ENCODE measurements around the gene MAPKAPK2.
"Not testable (repeated sequence)": the region's sequence is repeated elsewhere in the genome, so short reads cannot be mapped to it uniquely, and the experiment has no call there.

Gene MAPKAPK2

GRCh38 chr1:206684478-206685333 lies at the start of gene MAPKAPK2:
Gene MAPKAPK2, plus strand, starts transcription at chr1:206684905. Its CDS starts 325 bp downstream, at chr1:206685230.
- peak; percentile 72 for DNase-seq

GRCh38 chr1:206635080-206635977 lies 49.4 kb upstream of the MAPKAPK2 start, which contains the start of gene DYRK3:
Gene DYRK3, plus strand, starts transcription at chr1:206635536. Its CDS starts 168 bp downstream, at chr1:206635704.
- DNase-seq: peak; percentile 96

- peak; percentile 10 for DNase-seq
These were observed 48.7 kb upstream of the MAPKAPK2 start for GRCh38 chr1:206635978-206636345.

- DNase-seq: no peak
These were observed 48.0 kb upstream of the MAPKAPK2 start for GRCh38 chr1:206636671-206637070.

- no peak for DNase-seq
These were observed 47.1 kb upstream of the MAPKAPK2 start for GRCh38 chr1:206637605-206638004.

- DNase-seq: not testable (repeated sequence)
These were observed 42.6 kb upstream of the MAPKAPK2 start for GRCh38 chr1:206642074-206642473.

- DNase-seq: no peak
These were observed 41.5 kb upstream of the MAPKAPK2 start for GRCh38 chr1:206643118-206643698.

- DNase-seq: no peak
These were observed 38.2 kb upstream of the MAPKAPK2 start for GRCh38 chr1:206646504-206646903.

- no peak for DNase-seq
These were observed 37.5 kb upstream of the MAPKAPK2 start for GRCh38 chr1:206647224-206647623.

GRCh38 chr1:206649261-206649921 lies 35.3 kb upstream of the MAPKAPK2 start:
- DNase-seq: no peak

GRCh38 chr1:206651014-206651413 lies 33.7 kb upstream of the MAPKAPK2 start:
- DNase-seq: no peak

GRCh38 chr1:206651958-206652890 lies 32.5 kb upstream of the MAPKAPK2 start:
- DNase-seq: no peak

- no peak for DNase-seq
These were observed 30.8 kb upstream of the MAPKAPK2 start for GRCh38 chr1:206653715-206654459.

GRCh38 chr1:206654828-206655227 lies 29.9 kb upstream of the MAPKAPK2 start:
- no peak for DNase-seq

GRCh38 chr1:206655471-206655882 lies 29.2 kb upstream of the MAPKAPK2 start:
- DNase-seq: no peak

- DNase-seq: no peak
These were observed 27.8 kb upstream of the MAPKAPK2 start for GRCh38 chr1:206656936-206657335.

- no peak for DNase-seq
These were observed 27.0 kb upstream of the MAPKAPK2 start for GRCh38 chr1:206657751-206658150.

GRCh38 chr1:206658264-206658980 lies 26.3 kb upstream of the MAPKAPK2 start:
- peak; percentile 57 for DNase-seq

- DNase-seq: no peak
These were observed 25.8 kb upstream of the MAPKAPK2 start for GRCh38 chr1:206658981-206659273.

- DNase-seq: no peak
These were observed 24.6 kb upstream of the MAPKAPK2 start for GRCh38 chr1:206660136-206660535.

Data from activated CD4-positive, alpha-beta T cell treated with anti-CD3 and anti-CD28 coated beads, Interleukin-2, amount 50 U/mL, for 16 hours (primary cell).